Measurements from ENCODE around the gene SLC25A38. TPM values are rescaled to one million over a fixed set of nuclear protein-coding genes. Genes with fewer than 3 reads are reported as not detected.
A peak's percentile ranks its signal among the peaks of the same experiment; 100 is the strongest.

Gene SLC25A38
- total RNA-seq, 1 experiment from 2014 or later = 24.1 TPM

GRCh38 chr3:39376959-39377634 lies 6.1 kb upstream of the SLC25A38 start:
- no peak for DNase-seq (ENCODE audit: low spot score)

DNA sequence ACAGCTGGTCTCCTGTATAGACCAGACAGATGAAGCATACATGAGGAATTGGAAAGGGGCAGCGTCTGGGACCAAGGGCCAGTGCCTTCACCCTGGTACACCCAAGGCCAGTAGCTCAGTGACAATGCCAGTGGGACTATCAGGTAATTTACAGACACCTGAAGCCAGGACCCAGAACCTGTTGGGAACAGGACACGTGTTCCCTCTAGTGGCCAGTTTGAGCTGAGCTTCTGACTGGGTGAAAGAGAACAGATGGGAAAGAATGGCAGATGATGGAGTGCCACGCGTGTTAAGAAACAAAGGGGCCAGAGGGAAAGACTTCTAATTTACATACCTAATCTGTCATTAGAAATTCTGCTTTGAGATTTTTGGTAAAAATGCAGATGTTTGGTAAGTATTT lies 5.1 kb upstream of the SLC25A38 start:
- DNase-seq (ENCODE audit: low spot score) = peak; percentile 66

GRCh38 chr3:39378957-39379777 lies 4.0 kb upstream of the SLC25A38 start:
- DNase-seq (ENCODE audit: low spot score) = no peak

DNA sequence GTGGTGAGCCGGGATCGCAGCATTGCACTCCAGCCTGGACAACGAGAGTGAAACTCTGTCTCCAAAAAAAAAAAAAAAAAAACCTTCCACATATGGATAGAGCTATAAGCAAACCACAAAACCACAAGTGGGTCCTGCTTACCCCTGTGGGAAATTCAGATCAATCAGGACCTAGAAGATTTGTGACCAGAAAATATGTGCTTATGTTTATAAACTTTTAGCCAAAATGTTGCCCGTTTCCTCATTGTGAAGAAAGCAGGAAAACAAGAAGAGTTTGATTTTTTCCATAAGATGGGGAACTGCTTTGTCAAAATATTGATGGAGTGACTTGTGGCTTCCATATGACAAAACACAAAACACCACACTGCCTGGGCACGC lies 3.4 kb upstream of the SLC25A38 start:
- DNase-seq (ENCODE audit: low spot score) = no peak

GRCh38 chr3:39381432-39381831 lies 1.7 kb upstream of the SLC25A38 start:
- no peak for DNase-seq (ENCODE audit: low spot score)

DNA sequence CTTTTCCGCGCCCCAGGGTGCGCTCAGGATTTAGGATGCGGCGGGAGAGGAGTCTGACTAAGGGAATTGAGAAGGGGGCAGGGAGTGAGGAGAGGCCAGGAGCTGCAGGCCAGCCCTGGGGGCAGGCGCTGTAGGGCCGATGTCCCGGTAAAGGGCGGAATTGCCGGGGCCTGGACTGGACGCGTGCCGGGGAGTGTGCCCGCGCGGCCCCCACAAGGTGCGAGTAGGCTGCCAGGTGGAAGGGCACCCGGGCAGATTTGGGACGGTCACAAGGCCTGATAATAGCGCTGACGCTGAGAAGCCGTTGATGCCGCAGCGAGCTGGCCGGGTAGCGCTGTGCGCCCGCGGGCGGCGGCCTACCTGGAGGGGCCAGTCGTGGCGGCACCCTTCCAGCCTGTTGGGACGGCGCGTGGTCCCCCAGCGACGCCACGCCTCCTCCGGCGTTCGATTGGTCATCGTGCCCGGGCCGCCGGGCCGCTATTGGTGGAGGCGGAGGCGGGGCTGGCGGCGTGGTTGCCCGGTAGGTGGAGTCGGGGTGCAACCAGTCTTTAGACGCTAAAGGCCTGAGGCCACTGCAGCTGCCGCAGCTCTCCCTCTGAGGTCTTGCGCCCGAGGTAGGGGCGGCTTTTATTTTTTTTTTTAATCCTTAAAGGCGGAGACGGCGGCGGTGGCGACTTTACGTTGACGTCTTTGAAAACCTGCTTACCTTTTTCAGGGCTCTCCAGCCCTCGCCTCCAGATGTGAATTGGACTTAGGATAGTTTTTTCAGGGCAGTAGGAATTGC lies 903 bp downstream of the SLC25A38 start:
- DNase-seq (ENCODE audit: low spot score) = peak; percentile 90

DNA sequence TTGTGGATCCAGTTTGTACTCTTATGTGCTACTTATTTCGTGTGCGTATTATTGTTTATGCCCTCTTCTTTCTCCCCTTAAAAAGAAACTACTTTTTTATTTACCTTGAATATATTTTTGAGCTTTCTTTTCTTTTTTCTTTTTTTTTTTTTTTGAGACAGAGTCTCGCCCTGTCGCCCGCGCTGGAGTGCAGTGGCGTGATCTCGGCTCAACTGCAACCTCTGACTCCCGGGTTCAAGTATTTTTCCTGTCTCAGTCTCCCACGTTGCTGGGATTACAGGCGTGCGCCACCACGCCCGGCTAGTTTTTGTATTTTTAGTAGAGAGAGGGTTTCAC lies 1.5 kb downstream of the SLC25A38 start:
- DNase-seq (ENCODE audit: low spot score) = no peak

- DNase-seq (ENCODE audit: low spot score) = no peak
These were observed 2.4 kb downstream of the SLC25A38 start for GRCh38 chr3:39385456-39386090.

GRCh38 chr3:39386318-39386717 lies 3.1 kb downstream of the SLC25A38 start:
- DNase-seq (ENCODE audit: low spot score) = no peak

DNA sequence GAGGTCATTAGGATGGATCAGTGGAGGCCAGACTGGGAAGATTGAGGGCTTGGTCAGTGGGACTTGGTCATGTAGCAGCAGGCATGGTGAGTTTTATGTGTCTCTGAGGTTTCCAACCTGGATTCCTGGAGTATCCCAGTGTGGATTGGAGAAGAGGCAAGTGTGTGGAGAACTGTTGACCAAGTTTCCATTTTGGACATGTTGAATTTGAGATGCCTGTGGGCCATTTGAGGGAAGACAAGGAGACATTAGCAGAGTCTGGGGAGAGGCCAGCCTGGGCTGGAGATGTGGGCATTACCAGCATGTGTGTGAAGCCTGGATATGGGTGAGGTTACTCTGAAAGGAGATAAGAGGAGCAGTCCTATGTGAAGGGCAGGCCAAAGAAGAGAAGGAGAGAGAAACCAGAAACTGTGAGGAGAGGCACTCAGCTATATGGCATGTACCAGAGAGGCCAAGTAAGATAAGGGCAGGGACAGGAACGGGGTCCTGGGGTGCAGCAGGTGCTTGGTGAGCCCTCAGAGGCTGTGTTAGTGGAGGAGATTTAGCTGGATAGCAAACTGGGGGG lies 4.3 kb downstream of the SLC25A38 start:
- no peak for DNase-seq (ENCODE audit: low spot score)

DNA sequence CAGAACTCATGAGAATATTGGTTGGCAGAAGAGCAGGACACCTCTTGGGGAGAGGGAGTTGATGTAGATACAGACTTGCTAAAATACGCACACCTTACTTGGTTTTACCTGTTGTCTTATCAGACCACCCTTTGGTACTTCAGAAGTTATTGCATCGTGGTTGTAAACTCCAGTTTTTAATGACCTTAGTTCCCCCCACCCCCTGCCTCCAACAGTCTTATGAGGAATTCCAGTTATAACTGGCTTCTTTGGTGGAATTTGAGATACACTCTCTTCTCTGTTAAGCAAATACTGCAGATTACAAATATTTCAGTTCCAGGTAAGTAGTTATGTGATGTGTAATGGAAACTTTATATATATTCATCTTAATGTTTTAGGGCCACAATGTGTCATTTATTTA lies 5.0 kb downstream of the SLC25A38 start:
- DNase-seq (ENCODE audit: low spot score) = no peak

- no peak for DNase-seq (ENCODE audit: low spot score)
These were observed 5.6 kb downstream of the SLC25A38 start for GRCh38 chr3:39388741-39389248.

- DNase-seq (ENCODE audit: low spot score) = no peak
These were observed 7.0 kb downstream of the SLC25A38 start for GRCh38 chr3:39390181-39390580.

DNA sequence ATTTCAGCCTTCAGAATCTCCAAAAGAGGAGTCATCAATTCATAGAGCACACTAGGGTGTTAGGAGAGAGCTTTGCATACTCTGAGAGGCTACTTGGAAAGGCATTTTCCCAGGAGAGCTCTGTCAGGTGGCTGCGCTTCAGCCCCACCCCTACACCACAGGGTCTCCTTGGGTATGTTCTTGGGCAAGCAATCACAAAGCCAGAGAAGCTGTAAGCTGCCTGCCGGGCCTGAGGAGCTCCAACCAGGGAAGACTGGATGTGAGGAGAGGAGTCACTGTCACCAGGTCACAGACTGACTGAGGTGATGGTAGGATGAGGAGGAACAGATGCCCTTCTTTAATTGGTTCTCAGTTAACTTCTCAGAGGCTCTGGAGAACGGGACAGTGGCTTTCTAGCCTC lies 13.5 kb downstream of the SLC25A38 start:
- DNase-seq (ENCODE audit: low spot score) = no peak

GRCh38 chr3:39398700-39399099 lies 15.5 kb downstream of the SLC25A38 start:
- no peak for DNase-seq (ENCODE audit: low spot score)

- no peak for DNase-seq (ENCODE audit: low spot score)
These were observed 18.8 kb downstream of the SLC25A38 start for GRCh38 chr3:39401983-39402382.

- no peak for DNase-seq (ENCODE audit: low spot score)
These were observed 21.9 kb downstream of the SLC25A38 start for GRCh38 chr3:39404943-39405686.

- no peak for DNase-seq (ENCODE audit: low spot score)
These were observed 22.7 kb downstream of the SLC25A38 start for GRCh38 chr3:39405687-39406367.

GRCh38 chr3:39406368-39407258 lies 23.4 kb downstream of the SLC25A38 start, which contains the start of gene RPSA:
RPSA (plus strand) TSS chr3:39406720; CDS start chr3:39407654, 934 bp downstream.
- DNase-seq (ENCODE audit: low spot score) = peak; percentile 96
